ENCODE data around the gene CLCF1.
"Not testable (repeated sequence)": the region's sequence is repeated elsewhere in the genome, so short reads cannot be mapped to it uniquely, and the experiment has no call there.

GRCh38 chr11:67318876-67319275, 54.5 kb downstream of the CLCF1 start:
- not testable (repeated sequence) for TF ChIP-seq CTCF (IDR thresholded peaks at IDR 0.05; ENCODE audit: low read length); EZH2 (IDR thresholded peaks at IDR 0.05; ENCODE audit: borderline replicate concordance, low read length)

Data from OCI-LY1 (cell line).